GM19438 (cell line): ENCODE results near the gene ACYP2.

Source experiments
- ATAC-seq: cut with Tn5 transposase; IDR thresholded peaks from one replicate; pipeline ENCODE4 v1.9.1; 2021; ENCODE audit warnings: low read depth; ENCODE audit not compliant: unreplicated experiment

ACYP2 gene

DNA sequence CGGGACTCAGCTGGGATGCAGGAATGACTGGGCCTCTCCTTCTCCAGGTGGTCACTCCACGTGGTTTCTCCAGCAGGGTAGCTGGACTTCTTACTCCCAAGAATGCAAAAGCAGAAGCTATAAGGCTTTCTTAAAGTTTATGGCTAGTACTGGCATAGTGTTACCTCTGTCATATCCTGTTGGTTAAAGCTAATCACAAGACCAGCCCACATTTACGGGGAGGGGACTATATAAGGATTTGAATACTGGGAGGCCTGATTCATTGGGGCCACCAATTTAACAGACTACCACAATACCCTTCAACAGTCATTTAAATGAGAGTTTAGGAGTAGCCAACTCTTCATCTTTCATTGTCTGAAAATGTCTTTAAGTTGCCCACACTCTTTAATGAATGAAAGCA lies 235.0 kb downstream of the ACYP2 start:
- ATAC-seq = no peak

DNA sequence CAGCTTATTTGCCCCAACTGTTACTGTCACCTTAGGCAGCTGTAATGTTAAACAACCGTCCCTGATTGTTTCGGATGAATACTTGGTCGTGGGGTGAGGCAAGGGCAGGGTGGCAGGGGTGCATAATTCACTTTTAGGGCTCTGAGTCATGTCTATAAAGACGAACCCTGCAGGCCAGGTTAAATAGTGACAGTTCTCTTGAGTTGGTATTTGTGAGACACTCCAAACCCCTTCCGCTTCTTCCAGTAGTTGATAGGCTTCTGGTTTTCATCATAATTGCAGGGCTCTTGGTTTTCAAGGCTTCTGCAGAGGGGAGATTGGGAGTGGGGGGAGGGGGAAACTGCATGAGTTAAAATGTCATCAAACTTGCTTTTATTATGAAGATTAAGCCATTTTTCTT lies 237.8 kb downstream of the ACYP2 start:
- ATAC-seq = no peak
